Heart left ventricle (tissue), 13 donors: ENCODE data around the gene GNMT.
A peak's percentile ranks its signal among the peaks of the same experiment; 100 is the strongest.

ENCODE experiments used
- POLR2A ChIP-seq, 2 donors: fragments of 450-650 bp; IDR thresholded peaks; one replicate each; pipeline ENCODE4 v1.6.1; 2017; ENCODE audit warnings: antibody characterized with exemption in 2 of 2, mild to moderate bottlenecking in 2 of 2, moderate library complexity in 2 of 2
- TF ChIP-seq, protein P1 (sequence below), 12 donors: fragments of 200-600 bp; sonication (generic) in 4 of 12; IDR thresholded peaks; one replicate each; pipeline versions ENCODE4 v1.5.0 to v1.8.0; 2018 to 2022; ENCODE audit warnings: antibody characterized with exemption in 12 of 12, mild to moderate bottlenecking in 5 of 12
- donor health status: ischemic (EF 13 %, LVEDD 7.1; RV severe dilation, severe dysfunction).
- donor health status: DM: no; HTN: yes; CAD: no.
- donor health status: DM: no; HTN: no; CAD: no.
- donor health status: ischemic (EF 25% LVEDD 6.9; RV normal size, moderate dysfunction).
- donor health status: ischemic (EF 25% LVEDD 5.7; RV mildly dilated, moderate dysfunction).
- donor health status: ischemic (EF 35%, LVEDD 5.7; RV mildly dilated, moderate dysfunction).
- donor health status: nonischemic (EF 11% LVEDD 7.7; RV severe dilation, severe dysfunction).
- donor health status: DM: yes; HTN: yes; CAD: no.
- donor health status: PGD.
- donor health status: ischemic (EF 29% LVEDD 5.4; RV normal size, mild dysfunction).
- donor health status: nonischemic (EF 23%, LVEDD 6.1; RV moderate dilation, normal function).

DNA sequence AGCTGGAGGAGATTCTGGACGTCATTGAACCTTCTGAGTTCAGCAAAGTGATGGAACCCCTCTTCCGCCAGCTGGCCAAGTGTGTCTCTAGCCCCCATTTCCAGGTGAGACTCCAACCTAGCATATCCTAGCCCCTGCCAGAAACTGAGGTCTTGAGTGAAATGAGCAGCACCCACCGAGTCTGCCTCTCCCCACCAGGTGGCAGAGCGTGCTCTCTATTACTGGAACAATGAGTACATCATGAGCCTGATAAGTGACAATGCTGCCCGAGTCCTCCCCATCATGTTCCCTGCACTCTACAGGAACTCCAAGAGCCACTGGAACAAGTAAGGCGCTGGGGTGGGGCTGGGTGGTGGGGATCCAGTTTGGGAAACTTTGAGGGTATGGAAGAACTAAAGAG, 48.6 kb downstream of the GNMT start:
- TF ChIP-seq, protein P1, sequence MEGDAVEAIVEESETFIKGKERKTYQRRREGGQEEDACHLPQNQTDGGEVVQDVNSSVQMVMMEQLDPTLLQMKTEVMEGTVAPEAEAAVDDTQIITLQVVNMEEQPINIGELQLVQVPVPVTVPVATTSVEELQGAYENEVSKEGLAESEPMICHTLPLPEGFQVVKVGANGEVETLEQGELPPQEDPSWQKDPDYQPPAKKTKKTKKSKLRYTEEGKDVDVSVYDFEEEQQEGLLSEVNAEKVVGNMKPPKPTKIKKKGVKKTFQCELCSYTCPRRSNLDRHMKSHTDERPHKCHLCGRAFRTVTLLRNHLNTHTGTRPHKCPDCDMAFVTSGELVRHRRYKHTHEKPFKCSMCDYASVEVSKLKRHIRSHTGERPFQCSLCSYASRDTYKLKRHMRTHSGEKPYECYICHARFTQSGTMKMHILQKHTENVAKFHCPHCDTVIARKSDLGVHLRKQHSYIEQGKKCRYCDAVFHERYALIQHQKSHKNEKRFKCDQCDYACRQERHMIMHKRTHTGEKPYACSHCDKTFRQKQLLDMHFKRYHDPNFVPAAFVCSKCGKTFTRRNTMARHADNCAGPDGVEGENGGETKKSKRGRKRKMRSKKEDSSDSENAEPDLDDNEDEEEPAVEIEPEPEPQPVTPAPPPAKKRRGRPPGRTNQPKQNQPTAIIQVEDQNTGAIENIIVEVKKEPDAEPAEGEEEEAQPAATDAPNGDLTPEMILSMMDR (IDR thresholded peaks at IDR 0.05): peak; percentile 13 to 64 (median 45)
- no peak for TF ChIP-seq POLR2A (IDR thresholded peaks at IDR 0.05)
